ENCODE data around the gene GADD45A. TPM values are rescaled to one million over a fixed set of nuclear protein-coding genes. Genes with fewer than 3 reads are reported as not detected.

The GADD45A gene, protein sequence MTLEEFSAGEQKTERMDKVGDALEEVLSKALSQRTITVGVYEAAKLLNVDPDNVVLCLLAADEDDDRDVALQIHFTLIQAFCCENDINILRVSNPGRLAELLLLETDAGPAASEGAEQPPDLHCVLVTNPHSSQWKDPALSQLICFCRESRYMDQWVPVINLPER
- total RNA-seq: 25.6 and 55.2 TPM in 2 replicates

DNA sequence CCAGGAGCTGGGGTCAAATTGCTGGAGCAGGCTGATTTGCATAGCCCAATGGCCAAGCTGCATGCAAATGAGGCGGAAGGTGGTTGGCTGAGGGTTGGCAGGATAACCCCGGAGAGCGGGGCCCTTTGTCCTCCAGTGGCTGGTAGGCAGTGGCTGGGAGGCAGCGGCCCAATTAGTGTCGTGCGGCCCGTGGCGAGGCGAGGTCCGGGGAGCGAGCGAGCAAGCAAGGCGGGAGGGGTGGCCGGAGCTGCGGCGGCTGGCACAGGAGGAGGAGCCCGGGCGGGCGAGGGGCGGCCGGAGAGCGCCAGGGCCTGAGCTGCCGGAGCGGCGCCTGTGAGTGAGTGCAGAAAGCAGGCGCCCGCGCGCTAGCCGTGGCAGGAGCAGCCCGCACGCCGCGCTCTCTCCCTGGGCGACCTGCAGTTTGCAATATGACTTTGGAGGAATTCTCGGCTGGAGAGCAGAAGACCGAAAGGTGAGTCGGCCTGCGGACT lies at the start of gene GADD45A:
GADD45A (plus strand) TSS at position 135 of the 491 bp plus-strand sequence; CDS start at position 429, 294 bp downstream.

Other genes with a start within 250 kb of the GADD45A start
- 163 and 200 TPM in 2 replicates for gene GNG12, start 148.3 kb downstream of the GADD45A start, total RNA-seq